Uterus (tissue), 2 donors: ENCODE data around the gene SEC14L5.

Experiments used
- POLR2A ChIP-seq, 2 donors: fragments of 450-650 bp; IDR thresholded peaks; one replicate each; pipeline ENCODE4 v1.6.1; 2016; ENCODE audit warnings: antibody characterized with exemption in 2 of 2, mild to moderate bottlenecking in 1 of 2, moderate library complexity in 1 of 2
- TF ChIP-seq, protein P1 (sequence below), 4 experiments: fragments of 200-600 bp in 2 of 4; fragments of 450-650 bp in 2 of 4; sonication (generic) in 2 of 4; IDR thresholded peaks; one replicate each; pipeline ENCODE4 v1.5.1; 2016 to 2019; ENCODE audit warnings: antibody characterized with exemption in 4 of 4, mild to moderate bottlenecking in 2 of 4, moderate library complexity in 1 of 4

DNA sequence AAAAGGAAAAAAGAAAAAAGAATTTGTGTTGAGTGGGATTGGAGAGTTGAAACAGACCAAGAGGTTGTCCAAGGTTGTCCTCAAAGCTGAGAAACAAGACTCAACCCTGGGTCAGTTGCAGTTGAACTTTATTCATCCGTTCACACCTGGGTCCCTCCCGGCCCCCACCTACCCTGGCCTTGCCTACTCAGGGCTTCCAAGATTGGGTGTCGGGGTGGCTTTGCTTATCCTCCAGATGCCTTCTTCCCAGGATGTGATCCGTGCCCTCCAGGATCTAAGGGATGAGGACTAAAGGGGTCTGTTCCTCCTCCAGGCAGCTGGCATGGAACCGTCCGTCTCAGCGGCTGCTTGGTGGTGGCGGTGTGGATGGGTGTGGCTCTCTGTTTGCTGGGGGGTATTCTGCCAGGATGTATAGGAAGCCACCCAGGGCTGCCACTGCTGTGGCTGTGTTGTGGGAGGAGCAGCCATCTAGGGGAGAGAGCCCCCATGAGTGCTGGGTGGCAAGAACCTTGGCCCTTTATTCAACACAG, 85.9 kb downstream of the SEC14L5 start:
- TF ChIP-seq, protein P1, sequence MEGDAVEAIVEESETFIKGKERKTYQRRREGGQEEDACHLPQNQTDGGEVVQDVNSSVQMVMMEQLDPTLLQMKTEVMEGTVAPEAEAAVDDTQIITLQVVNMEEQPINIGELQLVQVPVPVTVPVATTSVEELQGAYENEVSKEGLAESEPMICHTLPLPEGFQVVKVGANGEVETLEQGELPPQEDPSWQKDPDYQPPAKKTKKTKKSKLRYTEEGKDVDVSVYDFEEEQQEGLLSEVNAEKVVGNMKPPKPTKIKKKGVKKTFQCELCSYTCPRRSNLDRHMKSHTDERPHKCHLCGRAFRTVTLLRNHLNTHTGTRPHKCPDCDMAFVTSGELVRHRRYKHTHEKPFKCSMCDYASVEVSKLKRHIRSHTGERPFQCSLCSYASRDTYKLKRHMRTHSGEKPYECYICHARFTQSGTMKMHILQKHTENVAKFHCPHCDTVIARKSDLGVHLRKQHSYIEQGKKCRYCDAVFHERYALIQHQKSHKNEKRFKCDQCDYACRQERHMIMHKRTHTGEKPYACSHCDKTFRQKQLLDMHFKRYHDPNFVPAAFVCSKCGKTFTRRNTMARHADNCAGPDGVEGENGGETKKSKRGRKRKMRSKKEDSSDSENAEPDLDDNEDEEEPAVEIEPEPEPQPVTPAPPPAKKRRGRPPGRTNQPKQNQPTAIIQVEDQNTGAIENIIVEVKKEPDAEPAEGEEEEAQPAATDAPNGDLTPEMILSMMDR (IDR thresholded peaks at IDR 0.05): no peak
- TF ChIP-seq POLR2A (IDR thresholded peaks at IDR 0.05): no peak
